Measurements from ENCODE around the gene ANKS1B.

The ANKS1B gene

GRCh38 chr12:99549651-99550050 is 435.1 kb downstream of the ANKS1B start:
- no peak for DNase-seq

- no peak for DNase-seq
Observed at GRCh38 chr12:99549196-99549595, 435.5 kb downstream of the ANKS1B start.

DNA sequence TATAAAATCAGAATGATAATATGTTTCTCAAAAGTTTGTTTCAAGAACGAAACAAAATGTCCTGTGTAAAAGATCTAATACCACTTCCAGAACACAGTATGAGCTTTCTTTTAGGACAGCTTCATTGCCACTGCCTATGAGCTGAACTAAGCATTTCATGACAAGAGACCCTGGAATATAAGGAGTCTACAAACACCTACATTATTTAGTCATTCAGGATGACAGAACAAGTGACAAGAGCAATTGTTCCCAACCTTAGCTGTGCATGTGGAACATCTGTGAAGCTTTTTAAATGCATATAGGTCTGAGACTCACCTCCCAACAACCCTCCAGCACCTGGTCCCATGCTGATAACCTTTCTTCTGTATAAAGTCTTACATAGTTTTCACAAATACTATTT is 440.3 kb downstream of the ANKS1B start:
- DNase-seq, result no peak

DNA sequence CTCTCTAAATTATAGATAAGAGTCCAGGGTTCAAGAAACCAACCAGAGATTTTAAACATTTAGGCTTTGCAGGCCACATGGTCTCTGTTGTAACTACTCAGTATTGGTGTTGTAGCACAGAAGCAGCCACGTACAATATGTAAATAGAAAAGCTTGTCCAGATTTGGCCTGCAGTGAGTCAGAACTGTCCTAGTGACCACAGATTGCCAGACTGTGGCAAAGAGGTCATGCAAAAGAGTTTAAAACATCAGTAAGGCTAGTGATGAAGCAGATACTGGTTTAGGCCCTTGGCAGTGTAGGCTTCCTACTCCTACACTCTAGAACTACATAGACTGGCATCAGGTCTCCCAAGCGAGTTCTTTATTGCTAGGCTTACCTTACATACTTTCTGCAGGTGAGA is 454.8 kb downstream of the ANKS1B start:
- no peak for DNase-seq

- no peak for DNase-seq
Observed at GRCh38 chr12:99528478-99528877, 456.3 kb downstream of the ANKS1B start.

DNA sequence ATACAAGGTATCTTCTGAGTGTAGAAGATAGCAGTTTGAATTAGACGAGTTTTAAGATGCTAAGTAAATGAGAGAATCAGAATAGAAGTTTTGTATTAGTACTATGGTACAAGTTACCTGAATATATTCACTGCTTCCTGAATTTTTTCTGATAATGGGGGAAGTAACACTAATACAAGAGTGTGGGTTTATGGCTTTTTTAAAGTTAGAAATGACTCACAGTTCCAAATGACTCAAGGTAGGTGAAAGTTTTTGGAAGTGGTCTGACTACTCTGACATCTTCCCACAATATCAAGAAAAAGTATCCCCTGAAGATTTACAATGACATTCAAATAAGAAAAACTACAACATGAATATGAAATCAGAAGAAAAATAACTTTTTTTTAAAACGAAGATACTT is 460.9 kb downstream of the ANKS1B start:
- no peak for DNase-seq

DNA sequence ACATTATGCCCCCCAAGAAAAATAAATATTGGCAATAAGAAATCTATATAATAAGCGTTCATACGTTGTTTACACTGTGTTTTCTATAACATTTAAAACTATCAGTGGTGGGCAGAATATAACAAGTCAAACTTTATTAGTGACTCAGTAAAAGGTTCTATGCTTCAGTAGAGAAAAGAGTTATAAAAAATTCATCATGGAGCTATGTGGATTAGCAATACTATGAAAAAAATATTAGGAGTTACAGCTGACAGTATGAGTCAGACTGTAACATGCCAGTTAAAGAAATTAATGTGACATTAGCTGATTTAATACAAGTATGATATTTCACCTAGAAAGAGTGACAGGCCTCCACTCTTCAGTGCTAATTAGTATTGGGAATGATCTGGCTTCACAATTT is 462.3 kb downstream of the ANKS1B start:
- no peak for DNase-seq

GRCh38 chr12:99521664-99522063 is 463.1 kb downstream of the ANKS1B start:
- DNase-seq, result no peak

- no peak for DNase-seq
Observed at GRCh38 chr12:99513066-99513465, 471.7 kb downstream of the ANKS1B start.

DNA sequence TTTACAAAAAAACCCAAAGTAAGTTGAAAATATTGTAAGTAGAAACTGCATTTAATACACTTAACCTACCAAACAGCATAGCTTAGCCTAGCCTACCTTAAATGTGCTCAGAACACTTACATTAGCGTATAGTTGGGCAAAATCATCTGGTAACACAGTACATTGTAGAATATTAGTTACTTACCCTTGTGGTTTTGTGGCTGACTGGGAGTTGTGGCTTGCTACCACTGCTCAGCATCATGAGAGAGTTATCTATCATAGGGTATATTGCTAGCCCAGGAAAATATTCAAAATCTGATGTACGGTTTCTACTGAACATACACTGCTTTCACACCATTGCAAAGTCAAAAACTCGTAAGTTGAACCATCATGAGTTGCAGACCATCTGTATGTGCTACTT is 478.9 kb downstream of the ANKS1B start:
- no peak for DNase-seq

GRCh38 chr12:99498756-99499155 is 486.0 kb downstream of the ANKS1B start:
- no peak for DNase-seq

GRCh38 chr12:99495799-99496198 is 488.9 kb downstream of the ANKS1B start:
- DNase-seq, result no peak

DNA sequence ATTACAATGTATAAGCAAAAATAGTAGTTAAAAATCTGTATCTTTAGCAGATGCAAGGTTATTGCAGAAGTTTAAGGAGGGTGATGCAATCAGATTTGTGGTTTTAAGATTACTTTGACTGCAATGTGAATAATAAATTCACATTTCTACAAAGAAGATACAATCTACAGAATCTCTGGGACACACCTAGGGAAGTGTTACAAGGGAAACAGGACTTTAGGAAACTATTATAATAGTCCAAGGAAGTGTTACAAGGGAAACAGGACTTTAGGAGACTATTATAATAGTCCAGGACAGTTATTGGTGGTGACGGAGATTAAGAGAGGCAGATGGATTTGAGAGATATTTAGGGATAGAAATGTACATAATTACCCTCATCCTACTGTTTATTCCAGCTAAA is 491.5 kb downstream of the ANKS1B start:
- DNase-seq, result no peak

DNA sequence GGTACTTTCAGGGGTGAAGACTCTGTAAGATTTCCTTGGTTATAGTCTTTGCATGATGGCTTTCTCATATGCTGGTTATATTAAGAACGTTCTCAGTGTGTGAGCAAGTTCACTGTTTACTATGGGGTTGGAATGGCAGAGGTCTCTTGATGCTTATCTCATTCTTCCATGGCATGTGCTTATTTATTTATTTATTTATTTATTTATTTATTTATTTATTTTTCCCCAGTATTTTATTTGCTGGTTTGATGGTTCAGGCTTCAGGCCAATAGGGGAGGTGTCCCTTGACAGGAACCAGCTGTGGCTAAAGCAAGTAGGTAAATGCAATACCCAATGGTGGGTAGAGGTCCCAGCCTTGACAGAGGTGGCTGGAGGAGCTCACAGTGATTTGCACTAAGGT is 498.5 kb downstream of the ANKS1B start:
- DNase-seq, result no peak

DNA sequence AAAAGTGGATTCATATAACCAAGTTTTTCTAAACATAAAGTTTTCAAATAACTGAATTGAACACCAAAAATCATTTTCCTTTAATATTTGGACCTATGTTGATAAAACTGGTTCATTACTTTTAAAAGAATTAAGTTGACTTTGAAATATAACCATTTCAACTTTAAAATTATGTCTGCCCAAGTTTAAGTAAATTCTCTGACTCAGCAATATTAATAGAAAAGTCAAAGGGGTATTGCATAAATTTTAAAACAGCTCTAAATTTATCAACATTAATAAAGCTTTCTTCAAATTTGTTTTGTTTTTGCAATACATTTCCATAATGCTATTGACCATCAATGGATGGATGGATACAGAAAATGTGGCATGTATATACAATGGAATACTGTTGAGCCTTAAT is 505.6 kb downstream of the ANKS1B start:
- DNase-seq, result no peak

- no peak for DNase-seq
Observed at GRCh38 chr12:99476956-99477355, 507.8 kb downstream of the ANKS1B start.

- DNase-seq, result no peak
Observed at GRCh38 chr12:99455350-99456035, 529.2 kb downstream of the ANKS1B start.

DNA sequence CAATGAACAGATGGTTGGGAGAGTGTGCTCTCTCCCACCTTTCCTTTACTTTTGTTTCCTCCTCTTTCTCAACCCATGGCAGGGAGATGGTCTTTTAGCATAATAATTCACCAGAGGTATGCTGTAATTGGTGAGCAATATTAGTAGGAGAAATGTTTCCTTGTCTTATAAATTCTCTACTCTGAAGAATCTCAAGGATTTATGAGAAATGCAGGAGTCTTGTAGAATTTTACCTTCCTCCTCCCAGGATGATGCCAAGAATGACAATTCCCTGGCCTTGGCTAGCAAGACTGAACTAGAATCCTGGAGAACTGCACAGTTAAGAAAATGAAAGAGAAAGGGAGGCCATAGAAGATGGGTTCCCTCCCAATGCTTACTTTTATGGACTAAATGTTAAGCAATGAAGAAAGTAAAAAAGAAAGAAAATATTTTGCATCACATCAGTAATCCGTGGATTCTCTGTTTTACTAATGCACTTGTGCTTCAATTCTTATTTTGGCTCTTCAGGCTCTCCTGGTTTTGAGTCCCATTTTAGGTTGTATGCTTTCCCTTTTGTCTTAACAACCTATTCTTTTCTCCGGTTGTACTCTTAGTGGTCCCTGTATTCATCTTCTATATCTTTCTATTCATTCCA is 530.1 kb downstream of the ANKS1B start:
- no peak for DNase-seq

DNA sequence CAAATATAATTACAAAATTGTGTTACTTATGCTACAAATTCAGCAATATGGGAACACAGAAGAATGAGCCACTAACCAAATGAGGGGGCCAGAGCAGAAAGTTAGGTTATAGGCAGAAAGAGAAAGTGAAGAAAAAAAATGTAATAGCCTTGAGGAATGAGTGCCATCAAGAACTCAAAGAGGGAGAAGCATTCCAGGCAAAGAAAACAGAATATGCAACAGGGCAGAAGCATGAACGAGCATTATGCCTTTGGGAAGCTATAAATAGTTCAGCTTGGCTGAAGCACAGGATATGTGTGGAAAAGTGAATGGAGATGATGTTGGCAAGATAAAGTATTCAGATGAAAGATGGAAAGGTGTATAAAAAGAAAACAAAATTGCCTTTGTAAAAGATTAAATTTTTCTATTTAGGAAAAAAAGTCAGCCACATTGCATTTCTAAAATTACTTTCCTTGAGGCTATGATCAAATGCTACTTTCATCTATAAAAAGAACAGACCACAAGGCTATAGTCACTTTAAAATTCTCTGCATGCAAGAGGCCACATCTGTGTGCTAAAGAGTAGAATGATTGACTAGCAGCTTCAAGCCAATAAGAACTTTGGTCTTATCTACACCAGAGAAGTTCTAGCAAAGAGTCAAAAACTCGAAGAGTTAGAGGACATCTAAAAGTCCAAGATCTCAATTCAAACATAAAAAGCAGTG is 530.7 kb downstream of the ANKS1B start:
- DNase-seq, result no peak

DNA sequence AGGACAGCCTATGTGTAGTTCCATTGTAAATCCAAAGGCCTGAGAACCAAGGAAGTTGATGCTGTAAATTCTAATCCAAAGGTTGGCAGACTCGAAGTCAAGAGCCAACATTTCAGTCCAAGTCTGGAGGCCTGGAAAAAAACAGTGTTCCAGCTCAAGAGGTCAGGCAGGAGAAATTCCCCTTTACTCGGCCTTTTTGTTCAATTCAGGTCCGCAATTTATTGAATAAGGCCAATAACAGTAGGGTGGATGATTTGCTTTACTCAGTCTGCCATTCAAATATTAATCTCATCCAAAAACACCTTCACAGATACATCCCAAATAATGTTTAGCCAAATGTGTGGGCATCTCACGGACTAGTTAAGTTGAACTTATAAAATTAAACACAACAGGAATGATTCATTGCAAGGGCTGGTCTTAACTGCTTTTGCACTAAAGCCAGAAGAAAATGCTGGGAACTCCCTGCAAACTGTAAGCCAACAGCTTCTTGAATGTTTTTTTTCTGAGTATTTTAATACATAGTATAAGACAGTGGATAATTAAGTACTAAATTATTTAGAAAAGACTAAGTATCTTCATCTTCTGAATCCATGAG is 534.6 kb downstream of the ANKS1B start:
- DNase-seq, result no peak

DNA sequence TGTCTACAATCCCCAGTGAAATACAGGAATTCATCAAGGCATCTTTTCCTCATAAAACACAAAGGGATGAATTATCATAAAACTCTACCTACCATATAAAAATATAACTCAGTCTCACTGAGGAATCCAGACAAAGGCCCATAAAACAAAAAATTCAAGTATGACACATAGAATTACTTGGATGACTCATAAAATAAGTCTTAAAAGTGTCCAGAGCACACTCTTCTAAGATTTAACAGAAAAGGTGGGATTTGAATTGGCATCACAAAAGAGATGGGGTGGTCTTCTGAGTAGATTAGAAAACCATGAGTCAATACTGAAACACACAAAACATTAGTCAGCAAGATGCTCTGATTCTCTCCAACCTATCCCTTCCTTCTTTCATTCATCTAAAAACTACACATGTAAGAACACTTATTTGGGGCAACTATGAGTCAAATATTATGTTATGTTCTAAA is 539.8 kb downstream of the ANKS1B start:
- DNase-seq, result no peak

GRCh38 chr12:99442758-99443157 is 542.0 kb downstream of the ANKS1B start:
- no peak for DNase-seq

DNA sequence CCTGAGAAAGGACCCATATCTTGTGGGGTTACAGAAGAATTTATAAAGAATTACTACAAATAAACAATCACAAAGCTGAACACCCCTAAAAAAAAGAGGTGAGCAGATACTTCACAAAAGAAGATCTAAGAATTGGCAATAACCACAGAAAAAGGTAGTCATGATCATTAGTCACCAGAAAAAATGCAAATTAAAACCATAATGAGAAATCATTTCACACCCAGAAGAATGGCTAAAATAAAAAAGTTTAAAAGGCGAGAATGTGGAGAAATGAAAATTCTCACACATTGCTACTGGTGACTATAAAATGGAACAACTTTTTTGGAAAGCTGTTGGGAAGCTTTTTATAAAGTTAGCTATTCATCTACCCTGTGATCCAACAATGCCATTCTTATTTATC is 545.3 kb downstream of the ANKS1B start:
- no peak for DNase-seq

DNA sequence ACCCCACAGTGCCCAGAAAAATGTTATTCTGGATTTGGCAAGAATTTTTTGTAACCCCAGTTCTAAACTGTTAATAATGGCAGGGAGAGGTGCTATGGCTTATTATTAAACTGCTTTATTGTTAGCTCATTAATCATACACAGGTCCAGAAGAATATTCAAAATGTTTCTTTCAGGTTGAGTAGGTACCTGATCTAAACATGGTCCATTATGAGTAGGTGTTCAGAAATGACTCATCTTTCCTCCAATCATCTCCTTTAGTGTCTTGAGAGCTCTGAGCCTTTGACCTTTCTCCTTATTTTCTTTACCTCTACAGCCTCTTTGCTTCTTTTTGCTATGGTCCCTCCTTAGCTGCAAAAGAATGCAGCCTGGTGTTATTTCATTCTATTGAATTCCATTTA is 548.2 kb downstream of the ANKS1B start:
- no peak for DNase-seq

Measured in suppressor macrophage treated with lipopolysaccharide for 1 hour (primary cell).